GM18520 (cell line): ENCODE results near the gene ATP8A2.

Experiments
- ATAC-seq: cut with Tn5 transposase; IDR thresholded peaks from one replicate; pipeline ENCODE4 v1.9.1; 2021; ENCODE audit not compliant: unreplicated experiment

ATP8A2 gene

DNA sequence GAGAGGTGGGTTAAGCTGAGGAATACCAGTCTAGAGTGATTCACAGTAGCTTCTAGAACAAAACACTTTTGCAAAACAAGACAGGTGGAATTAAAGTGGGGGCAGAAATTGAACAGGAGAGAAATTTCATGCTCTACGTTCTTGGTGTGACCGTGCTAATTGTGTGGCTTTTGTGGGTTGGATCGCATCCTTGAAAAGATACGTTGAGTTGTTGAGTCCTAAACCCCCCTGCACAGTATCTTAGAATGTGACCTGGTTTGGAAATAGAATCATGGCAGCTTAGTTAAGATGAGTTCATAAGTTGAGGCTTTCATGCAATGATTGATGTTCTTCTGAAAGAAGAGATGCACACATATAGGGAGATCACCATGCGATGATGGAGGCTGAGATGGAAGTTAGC, 308.2 kb downstream of the ATP8A2 start:
- ATAC-seq: no peak

DNA sequence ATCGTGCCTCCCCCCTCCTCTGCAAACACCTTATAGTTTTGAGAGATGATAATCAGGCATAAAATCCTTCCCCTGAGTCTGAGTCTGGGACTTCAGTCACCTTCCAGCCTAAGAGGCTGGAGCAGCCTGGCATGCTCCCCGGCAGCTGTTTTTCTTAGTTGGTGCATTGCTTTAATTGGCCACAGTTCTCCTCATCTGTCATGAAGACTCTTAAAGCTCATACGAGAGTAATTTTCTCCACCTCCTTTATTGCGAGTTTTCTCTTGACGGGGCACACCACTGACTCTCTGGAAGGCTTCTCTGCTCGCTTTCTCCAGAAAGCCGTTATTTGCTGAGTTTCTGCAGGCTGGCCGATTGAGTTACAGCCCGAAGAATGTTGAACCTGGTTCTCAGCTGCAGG, 310.5 kb downstream of the ATP8A2 start:
- no peak for ATAC-seq

DNA sequence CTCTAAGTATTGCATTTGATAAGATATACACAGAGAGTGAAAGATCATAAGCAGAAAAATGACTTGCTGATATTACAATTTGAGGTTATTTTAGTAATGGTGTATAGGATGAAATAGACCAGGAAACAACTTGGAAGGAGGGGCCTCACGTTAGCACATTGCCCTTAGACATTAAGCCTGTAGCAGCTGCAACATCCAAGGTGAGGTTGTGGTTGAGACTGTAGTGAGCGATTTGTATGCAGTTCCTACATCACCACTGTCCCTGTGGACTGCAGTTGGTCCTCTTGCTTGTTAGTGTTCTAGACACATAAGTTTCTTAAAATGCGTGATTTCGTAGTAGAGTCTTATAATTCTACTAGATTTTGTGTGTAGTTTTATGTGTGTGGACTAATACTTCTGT, 311.3 kb downstream of the ATP8A2 start:
- no peak for ATAC-seq

DNA sequence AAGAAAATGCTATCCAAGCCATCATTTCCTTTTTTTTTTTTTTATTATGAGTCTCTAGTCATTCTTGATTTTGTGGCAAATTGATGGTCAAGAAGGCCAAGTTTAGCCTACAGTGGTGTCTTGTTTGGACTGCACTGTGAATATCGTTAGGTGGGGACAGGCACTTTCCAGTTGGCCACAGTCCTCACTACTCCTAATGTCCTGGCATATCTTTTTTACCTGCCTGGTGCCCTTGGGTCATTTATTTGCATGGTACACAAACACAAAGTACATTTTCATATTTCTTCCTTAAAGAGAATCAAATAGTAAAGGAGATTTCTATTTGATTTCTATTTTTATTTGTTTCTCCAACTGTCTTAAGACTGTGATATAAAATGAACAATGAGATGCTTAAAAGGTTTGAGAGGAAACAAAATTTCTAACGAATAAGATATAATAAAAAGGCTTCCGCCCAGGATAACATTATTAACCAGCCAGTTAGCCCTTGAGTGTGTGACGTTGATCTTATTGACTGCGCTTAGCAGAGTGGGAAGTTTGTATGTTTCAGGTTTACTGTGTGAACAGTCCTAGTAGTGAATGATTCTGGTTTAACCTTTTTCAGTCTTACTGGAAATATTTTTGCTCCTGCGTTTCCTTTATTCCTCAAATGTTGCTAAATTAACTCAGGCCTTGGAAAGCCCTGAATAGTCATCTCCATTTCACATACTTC, 312.0 kb downstream of the ATP8A2 start:
- ATAC-seq: no peak

DNA sequence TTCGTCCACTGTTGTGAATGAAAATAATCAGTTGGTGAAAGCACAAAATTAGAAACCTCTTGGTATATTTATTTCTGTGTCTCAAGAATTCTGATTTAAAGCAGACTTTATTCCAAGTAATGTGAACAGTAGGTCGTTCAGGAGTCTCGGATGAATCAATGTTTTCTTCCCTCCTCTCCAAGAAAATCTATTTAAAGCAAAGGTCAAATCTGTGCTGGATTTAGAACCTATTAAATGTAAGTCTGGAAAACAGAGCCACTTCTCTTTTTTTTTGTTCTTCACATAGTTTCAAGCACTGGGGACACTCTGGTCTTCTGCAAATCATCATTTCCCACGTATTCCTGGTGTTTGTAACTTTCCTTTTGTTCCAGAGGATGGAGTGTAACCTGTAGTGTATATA, 312.7 kb downstream of the ATP8A2 start:
- no peak for ATAC-seq

DNA sequence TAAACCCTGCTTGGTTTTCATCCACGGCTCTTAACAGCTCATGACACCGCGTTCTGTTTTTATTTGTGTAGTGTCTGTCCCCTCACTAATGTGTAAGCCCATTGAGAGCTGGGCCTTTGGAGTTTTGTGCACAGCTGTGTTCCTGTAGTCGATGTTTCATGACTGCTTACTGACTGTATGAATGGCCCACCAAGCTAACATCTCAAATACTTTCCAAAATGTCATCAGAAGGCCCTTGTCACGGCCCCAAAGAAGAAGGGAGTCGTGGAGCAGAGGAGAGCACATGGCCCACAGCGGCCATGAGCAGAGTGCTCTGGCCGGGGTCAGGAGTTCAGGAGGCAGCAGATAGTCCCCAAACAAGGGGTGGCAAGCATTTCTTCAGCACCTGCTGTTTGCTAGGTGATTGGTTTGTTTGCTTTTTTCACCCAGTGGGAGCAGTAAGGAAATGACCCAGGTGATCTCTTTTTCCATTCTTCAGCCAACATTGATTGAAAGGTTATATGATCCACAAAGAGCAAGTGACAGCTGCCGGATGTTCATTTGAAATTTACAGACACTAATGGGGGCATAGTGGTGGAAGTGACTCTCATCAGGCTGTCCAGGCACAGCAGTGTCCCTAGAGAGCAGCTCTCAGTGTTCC, 315.2 kb downstream of the ATP8A2 start:
- ATAC-seq: no peak

DNA sequence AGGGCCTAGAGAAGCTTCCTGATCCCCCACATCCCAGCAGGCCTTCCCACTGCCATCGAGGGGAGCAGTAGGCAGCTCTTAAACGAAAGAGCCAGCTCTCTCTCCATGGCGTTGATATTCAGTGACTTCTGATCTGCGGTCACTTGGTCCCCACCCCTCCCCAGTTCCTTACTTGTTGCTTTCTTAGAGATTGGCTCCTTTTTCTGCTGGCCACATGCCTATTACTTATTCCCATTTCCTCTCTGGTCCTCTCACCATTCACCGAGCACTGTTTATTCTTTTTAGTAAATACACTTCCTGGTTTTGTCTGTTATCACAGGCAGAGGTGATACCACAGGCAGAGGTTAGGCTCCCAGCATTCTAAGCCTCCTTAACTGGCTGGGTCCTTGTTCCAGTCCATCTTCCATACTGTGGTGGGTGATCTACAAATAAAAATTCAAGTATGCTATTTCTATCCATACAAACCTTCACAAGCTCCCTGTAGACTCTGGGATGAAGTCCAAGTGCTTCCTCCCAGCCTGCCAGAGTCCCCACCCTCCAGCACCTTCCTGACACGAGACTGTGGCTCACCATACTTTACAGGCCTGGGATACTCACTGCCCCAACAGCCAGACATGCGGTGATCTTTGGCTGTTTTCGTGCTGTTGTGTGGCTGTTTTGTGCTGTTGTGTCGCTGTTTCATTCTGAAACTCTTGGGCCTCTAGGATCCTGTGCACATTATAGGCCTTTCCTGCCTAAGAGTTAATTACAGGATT, 315.9 kb downstream of the ATP8A2 start:
- no peak for ATAC-seq

DNA sequence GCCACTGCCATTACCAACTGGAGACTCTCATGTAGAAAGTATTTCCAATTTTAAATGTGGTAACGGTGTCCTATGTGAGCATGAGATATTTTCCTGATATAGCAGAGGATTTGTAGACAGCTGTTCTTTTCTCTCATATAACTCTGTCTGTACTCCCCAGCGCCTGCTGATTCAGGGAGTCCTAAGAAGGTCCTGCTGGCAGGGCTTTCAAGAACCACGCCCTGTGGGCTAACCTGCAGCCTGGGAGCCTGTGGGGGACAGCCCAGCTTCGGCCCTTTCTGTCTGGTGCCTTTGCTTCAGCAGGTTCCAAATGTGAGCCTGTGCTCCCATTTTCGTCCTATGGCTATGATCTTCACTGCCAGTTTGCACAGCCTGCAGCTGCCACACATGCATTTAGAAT, 316.8 kb downstream of the ATP8A2 start:
- no peak for ATAC-seq

DNA sequence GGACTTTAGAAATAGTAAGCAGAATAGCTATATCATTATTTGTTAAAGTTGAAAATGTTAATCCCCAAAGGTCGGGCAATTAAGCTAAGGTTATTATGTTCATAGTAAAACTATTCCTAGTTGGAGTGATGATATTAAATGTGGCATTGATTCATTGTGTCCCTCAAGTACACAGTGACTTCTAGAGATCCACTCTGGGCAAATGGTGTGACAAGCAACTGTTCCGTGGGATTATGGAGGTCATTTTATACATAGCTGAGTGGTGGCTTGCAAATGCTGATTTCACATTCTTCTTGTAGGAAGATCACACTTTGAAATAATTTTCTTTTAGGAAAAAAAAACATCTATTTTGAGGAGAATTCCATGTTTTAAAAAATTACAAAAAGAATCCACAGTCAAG, 317.8 kb downstream of the ATP8A2 start:
- no peak for ATAC-seq

DNA sequence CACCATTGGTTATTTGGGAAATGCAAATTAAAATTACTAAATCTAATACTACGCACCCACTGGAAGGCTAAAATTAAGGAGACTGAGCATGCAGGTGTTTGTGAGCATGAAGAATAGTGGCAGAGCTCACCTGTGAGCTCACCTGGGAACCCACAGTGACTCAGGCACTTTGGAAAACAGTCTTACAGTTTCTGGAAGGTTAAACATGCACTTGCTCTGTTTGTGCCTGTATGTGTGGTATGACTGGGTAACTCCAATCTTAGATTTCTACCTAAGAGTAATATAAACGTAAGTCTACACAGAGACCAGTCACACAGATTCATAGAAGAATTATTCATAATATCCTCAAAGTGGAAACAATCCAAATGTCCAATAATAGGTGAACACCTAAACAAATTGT, 318.8 kb downstream of the ATP8A2 start:
- ATAC-seq: no peak

DNA sequence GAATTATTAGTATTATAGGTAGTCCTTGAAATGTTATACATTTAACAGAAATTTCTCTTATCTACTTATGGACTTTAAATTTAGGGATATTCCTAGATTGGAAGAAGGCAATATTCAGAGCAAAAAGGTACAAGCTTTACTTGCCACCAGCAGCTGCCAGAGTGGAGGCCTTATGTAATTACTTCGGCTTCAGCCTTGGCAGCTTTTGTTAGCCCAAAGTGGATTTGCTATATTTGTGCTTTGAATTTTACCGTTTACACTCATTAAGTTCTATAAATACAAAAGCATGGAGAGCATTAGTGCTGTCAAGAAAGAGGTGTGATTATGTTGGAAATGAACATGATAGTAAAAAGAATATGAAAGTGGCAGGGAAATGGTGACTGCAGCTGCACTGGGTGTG, 319.9 kb downstream of the ATP8A2 start:
- no peak for ATAC-seq

DNA sequence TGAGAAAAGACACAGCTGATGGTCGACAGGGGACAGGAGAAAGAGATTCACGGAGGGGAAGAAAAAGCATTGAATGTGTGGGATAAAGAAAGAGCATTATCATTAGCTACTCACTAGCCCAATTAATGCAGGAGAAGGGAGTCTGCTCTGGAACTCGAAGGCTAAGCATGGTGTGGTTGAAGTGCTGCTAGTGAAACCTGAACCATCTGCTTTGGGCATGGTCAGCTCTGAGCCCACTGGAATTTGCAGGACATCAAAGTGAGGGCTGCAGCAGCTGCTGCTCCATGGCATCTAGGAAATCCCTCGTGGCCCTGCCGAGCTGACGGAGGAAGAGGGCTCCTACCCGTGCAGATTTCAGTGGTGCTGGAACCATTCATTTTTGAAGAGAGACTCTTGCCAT, 320.3 kb downstream of the ATP8A2 start:
- ATAC-seq: no peak

DNA sequence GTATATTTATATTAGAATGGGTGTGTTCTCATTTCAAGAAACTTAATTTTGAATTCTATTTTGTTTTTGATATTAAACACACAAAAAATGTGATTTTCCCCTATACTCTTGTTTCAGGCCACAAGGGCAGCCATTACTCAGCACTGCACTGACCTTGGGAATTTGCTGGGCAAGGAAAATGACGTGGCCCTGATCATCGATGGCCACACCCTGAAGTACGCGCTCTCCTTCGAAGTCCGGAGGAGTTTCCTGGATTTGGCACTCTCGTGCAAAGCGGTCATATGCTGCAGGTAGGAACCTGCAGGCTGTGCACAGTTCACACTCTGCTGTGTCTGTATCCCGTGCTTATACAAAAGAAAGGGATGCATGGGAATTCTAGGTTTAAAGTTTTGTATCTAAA, 327.3 kb downstream of the ATP8A2 start:
- ATAC-seq: no peak

DNA sequence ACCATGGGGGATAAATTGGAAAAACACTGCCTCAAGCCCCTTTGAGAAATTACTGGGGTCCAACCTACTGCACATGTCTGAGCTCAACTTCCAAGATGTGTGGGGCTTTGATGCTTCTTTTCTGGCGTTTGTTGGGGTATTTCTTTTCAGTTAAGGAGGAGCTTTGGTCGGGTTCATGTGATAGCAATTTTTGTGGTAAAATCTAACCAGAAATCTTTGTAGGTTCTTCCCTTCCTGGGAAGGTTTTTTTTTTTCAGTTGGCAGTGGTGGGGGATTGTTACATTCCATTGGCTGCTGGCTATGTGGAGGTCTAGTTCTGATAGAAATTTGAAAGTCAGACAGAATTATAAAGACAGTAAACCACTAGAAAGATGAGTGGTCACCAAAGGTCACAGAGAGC, 327.8 kb downstream of the ATP8A2 start:
- no peak for ATAC-seq

DNA sequence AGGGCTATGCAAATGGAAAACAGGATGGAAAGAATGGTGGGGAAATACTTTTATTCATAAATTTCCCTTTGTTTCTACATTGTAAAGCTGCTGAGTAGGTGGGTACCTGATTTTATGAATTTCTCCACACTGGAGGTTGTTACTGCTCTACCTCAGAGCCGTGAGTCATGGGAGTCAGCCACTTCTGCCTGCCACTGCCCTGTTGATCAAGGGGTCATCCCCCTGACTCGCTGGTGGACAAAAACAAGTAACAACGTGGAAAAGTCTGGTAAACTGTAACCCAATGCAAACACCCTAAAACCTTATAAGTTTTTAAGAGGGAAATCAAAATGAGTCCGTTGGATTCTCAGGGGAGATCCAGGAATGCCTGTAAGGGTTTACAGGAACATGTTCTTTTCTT, 329.5 kb downstream of the ATP8A2 start:
- ATAC-seq: no peak

DNA sequence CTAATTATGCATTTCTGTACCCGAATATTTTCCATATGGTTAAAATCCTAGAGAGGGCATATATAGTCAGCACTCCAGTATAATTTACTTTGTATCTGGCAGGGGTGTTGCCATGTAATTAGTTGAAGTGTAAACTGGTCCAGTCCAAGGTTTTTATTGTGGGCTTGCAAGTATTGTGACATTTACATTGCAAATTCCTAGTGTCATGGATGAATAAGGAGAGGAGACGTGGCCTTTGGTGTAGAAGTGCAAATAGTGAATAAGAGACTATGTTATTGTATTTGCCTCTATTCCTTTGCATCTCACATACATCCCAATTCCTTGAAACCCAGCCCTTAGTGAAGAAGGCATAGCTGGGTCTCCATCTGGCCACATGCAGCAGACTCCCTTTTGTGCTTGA, 330.6 kb downstream of the ATP8A2 start:
- no peak for ATAC-seq

DNA sequence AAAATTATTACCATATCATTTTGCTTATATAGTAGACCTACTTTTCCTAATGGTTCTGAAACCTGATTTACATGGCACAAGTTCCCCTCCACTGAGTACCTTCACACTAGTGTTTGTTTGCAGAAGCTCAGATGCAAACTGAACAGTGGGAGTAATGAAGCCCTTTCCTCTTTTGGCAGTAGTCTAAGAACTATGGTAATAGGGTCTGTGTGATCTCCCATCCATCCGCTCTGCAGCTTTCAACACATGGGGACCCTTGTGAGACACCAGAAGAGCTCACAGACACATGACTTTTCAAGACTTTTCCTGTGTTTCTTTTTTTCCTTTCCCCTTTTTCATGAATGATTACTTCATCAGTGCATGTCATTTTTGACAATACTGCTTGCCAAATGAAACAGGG, 336.0 kb downstream of the ATP8A2 start:
- ATAC-seq: no peak

DNA sequence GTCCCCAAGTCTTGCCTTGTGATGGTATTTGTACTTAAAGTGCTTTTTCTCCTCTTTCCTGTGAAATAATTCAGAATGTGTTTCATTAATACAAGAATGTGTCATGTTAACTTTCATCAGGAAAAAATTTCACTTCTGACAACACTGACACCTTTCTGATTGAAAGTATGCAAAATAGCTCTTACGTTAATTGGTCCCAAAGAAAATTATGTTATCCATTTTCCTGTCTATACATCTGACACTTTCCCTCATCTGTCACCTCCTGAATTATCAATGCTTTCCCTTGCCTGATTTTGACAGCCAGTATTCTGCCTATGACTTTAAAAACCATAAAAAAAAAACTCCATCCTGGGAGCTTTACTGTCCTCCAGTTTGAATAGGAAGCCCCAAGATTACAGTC, 336.5 kb downstream of the ATP8A2 start:
- no peak for ATAC-seq

DNA sequence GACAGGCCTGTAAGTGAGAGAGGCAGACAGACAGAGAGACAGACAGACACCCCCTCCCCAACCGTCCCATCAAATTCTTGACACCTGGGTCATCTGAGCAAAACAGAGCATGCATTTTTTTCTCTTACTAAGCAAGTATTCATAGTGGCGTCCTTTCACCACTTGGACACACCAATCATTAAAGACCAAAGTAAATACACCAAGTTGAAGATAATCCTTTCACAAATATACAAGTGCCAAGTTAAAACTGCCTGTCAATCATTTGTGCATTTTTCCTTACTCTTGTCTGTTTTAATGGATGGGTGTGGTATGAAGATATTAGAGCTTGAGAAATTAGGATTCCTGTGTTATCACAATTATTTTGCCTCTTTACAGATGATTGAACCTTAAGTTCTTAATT, 337.3 kb downstream of the ATP8A2 start:
- no peak for ATAC-seq

DNA sequence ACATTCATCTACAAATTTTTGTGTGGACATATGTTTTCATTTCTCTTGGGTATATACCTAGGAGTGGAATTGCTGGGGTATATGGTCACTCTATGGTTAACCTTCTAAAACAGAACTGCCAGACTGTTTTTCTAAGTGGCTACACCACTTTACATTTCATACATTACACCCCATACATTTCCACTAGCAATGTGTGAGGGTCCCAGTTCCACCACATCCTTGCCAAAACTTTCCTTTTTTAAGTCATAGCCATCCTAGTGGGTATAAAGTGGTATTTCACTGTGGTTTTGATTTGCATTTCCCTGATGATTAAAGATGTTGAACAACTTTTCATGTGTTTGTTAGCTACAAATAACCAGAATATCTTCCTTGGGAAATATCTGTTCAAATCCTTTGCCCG, 344.0 kb downstream of the ATP8A2 start:
- ATAC-seq: no peak

DNA sequence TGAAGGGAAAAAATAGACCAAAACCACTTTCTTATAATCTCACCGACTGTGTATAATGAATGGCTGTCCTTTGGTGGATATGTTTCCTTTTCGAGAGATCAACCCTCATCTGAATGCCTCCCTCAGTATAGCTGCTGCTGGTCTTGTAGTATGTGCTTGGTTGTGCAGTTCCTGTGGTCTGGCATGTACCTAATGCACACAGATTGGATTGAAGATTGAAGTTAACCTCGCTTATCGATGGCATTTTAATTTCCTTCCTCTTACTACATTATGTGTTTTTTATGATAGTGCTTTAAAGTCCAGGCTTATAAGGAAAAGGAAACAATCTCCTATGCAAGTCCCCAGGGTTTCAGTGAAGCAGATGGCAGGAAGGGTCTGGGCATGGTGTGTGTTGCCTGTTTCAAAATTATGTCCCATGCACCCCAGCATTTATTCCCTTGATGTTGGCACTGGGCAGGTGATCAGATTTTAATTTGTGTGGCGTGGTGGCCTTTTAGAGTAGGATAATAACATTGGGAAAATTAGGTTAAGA, 346.0 kb downstream of the ATP8A2 start:
- no peak for ATAC-seq

DNA sequence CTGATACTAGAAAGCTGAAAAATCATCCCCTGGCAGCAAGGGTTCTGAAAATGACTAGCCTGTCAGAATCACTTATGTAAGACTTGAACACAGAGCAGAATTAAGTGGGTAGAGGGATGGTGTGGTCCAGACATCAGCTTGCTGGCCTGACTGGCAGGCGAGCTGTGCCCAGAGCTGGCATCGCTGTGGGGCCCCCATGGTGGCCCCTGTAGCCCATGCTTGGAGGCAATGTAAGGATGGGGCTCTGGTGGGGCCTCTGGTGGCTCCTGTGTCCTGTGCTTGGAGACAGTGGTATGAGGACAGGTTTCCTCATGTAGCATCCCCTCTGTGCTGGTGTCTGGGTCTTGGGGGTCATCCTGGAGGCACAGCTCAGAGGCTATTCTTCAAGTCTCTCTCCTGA, 347.9 kb downstream of the ATP8A2 start:
- no peak for ATAC-seq
